HTERT RPE-1 (cell line): ENCODE results near the gene ZKSCAN5.
"Not testable (repeated sequence)": the region's sequence is repeated elsewhere in the genome, so short reads cannot be mapped to it uniquely, and the experiment has no call there.

Experiments used
- in situ Hi-C: fragments of 300-500 bp; cut with MboI; formaldehyde crosslinking; loops from 4 replicates; pipeline ENCODE4 v1.14.3; 2020; ENCODE audit warnings: low sequenced_read_pairs

ZKSCAN5 gene

DNA sequence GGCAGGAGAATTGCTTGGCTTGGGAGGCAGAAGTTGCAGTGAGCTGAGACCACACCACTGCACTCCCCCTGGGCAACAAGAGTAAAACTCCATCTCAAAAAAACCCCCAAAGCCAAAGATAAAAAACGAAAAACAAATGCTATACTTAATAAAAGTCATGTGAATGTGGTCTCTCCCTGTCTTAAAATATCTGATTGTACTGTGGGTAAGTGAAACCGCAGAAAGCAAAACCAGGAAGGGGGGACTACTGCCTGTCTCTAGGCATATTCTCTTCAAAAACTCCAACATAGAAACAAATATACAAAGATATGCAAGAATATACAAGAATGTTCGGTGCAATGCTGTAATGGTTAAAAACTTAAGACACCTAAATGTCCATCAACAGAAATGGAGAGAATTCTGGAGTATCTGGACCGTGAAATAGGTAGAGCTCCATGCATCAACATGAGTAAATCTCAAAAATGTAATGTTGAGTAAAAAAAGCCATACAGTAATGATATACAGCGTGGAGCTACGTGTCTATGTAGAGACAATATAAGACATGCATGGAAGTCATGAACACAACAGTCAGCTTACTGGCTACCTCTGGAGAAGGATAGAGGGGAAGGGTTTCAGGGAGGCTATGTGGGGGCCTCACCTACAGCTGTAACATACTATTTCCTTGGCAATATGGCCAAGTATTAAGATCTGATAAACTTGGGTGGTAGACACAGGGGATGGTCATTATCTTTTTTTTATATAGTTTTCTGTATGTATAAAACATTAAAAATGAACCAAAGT, 6.5 kb upstream of the ZKSCAN5 start:
- in situ Hi-C loops = no loop called here

- in situ Hi-C loops = no loop called here
Observed at GRCh38 chr7:99498546-99498944, 5.9 kb upstream of the ZKSCAN5 start.

- in situ Hi-C loops = no loop called here
Observed at GRCh38 chr7:99499371-99499720, 5.1 kb upstream of the ZKSCAN5 start.

DNA sequence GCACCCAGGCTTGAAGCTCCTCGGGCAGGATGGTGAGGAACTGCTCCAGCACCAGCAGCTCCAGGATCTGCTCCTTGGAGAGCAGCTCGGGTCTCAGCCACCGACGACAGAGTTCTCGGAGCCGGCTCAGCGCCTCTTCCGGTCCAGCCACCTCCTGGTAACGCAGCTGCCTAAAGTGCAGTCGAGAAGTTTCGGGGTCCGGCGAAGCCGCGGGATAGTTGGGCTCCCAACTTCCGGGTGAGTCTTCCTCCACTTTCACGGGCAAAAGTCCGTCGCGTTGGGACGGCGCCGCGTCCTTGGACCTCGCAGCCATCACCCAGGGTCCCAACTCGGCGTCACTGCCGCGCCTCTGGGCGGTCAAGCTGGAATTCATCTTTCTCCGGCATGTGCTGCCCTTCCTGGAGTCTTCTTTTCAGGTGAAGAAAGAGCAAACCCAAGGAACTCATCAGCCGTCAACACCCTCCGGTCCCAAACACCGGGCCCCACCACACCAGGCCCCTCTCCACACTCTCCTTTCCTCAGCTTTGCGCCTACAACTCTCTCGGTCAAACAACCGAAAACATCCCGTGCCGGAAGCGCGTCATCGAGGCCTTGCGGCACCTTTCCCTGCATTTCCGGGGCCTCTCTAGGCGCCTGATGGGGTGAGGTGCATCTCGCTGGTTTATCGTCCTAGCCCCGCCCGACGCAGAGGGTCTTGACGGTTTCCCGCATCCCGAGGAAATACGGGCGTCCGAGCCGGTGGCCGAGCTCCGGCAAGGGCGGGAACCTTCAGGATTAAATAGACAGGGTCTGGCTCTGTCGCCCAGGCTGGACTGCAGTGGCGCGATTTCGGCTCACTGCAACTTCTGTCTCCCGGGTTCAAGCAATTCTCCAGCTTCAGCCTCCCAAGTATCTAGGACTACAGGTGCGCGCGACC, 4.5 kb upstream of the ZKSCAN5 start, which contains the start of gene ZNF394:
Gene ZNF394, minus strand, starts transcription at position 561 of the 916 bp plus-strand sequence. Its CDS starts 188 bp downstream, at position 373.
- in situ Hi-C loops = no loop called here

- in situ Hi-C loops = no loop called here
Observed at GRCh38 chr7:99500637-99501009, 3.8 kb upstream of the ZKSCAN5 start.

- in situ Hi-C loops = not testable (repeated sequence)
Observed at GRCh38 chr7:99501236-99501635, 3.2 kb upstream of the ZKSCAN5 start.

- in situ Hi-C loops = no loop called here
Observed at GRCh38 chr7:99504281-99504602, 220 bp upstream of the ZKSCAN5 start.

GRCh38 chr7:99505324-99505662, 831 bp downstream of the ZKSCAN5 start:
- in situ Hi-C loops = no loop called here

- in situ Hi-C loops = no loop called here
Observed at GRCh38 chr7:99514050-99514449, 9.6 kb downstream of the ZKSCAN5 start.

DNA sequence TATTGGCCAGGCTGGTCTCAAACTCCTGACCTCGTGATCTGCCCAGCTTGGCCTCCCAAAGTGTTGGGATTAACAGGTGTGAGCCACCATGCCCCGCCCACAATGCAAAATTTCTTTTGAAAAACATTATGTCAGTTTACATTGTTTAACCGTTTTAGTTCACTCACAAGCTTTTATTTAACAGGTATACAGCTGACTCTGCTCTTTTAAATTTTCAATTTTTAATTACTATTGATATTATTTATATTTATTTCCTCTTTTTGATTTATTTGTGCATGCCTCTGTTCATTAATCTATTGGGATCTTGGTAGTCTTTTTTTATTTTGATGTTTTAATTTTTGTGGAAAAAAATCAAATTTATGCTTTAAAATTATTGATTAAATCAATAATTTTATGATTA, 16.9 kb downstream of the ZKSCAN5 start:
- in situ Hi-C loops = no loop called here

- in situ Hi-C loops = no loop called here
Observed at GRCh38 chr7:99525713-99526440, 21.4 kb downstream of the ZKSCAN5 start.

- in situ Hi-C loops = no loop called here
Observed at GRCh38 chr7:99531354-99531765, 26.9 kb downstream of the ZKSCAN5 start.

DNA sequence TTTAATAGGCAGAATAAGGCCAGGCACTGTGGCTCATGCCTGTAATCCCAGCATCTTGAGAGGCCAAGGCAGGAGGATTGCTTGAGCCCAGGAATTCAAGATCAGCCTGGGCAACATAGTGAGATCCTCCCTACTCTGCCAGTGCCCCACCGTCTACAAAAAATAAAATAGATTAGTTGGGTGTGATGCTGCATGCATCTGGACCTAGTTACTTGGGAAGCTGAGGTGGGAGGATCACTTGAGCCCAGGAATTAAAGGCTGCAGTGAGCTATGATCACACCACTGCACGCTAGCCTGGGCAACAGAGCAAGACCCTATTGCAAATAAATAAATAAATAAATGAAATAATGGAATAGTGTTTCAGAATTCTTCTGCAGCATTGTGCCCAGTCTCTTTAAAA, 31.2 kb downstream of the ZKSCAN5 start:
- in situ Hi-C loops = no loop called here

DNA sequence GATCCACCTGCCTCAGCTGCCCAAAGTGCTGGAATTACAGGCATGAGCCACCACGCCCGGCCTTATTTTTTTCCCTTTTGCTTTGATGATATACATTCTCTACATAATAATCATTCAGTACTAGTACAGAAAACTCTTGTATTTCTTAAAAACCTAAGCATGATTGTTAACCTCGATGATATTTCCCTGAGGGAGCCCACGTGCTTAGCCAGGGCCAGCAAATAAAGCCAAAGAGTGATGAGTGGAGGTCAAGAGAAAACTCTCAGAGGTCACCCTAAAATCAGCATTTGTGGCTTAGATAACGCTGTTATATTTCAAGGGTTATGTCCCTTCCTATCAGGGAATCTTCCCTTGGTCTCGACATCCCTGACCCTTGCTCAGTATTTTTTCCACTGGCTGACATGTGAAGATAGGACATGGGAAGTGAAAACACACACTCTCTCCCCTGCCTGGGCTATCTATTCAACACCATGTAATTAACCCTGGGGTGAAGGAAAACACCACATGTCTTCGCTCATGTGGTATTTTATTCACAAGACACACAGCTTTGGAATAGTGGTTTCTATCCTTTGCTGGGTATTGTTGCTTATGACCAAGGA, 34.9 kb downstream of the ZKSCAN5 start:
- in situ Hi-C loops = no loop called here

DNA sequence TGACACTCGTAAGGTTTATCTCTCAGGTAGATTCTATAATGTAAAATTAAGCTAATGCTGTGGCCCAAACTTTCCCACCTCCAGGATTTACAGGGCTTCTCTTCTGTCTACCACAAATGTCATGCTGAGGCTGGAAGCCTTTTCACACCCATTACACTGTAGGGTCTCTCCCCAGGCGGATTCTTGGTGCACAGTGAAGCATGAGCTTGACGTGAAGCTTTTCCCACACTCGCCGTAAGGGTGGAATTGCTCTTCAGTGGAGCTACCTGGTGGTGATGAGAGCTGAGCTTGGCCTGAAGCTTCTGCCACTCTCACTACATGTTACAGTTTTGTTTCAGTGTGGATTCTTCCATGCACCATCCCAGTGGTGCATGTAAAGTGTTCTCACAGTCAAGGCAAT, 36.1 kb downstream of the ZKSCAN5 start:
- in situ Hi-C loops = no loop called here

DNA sequence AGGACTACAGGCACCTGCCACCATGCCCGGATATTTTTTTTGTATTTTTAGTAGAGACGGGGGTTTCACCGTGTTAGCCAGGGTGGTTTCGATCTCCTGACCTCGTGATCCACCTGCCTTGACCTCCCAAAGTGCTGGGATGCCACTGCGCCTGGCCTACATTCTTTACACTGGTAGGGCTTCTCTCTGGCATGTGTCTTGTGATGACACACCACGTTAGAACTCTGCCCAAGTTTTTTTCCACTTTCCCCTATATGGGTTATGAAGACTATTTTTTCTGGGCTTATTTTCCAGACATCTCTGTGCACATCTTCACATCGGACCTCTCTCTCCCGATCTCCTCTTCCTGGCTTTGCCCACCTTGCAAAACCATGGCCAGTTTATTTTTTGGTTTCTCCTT, 36.8 kb downstream of the ZKSCAN5 start:
- in situ Hi-C loops = no loop called here

DNA sequence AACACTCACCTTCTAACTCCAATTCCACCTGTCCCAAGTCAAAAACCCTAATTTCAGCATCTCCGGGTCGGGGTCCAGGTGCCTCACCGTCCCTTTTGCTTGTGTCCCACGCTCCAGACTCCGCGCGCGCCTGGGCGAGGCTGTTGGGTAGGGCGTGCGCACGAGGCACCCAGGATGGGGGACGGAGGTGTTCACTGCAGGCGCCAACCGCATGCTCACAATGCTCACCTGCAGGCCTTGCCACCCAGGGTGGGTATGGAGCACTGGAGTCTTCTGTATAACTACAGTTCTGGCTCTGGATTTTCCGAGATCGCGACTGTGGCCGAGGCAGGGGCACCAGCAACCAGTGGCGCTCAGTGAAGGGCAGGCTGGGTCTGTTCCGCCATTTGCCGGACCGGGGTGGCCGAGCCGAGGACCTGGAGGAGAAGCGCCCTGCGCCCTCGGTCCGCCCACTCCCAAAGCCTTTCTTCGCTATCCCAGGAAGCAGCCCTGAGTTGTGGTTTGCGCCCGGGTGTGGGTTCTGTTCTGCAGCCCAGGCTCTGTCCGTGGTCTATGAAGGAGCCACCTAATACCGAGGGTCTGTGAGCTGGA, 38.7 kb downstream of the ZKSCAN5 start:
- in situ Hi-C loops = no loop called here

DNA sequence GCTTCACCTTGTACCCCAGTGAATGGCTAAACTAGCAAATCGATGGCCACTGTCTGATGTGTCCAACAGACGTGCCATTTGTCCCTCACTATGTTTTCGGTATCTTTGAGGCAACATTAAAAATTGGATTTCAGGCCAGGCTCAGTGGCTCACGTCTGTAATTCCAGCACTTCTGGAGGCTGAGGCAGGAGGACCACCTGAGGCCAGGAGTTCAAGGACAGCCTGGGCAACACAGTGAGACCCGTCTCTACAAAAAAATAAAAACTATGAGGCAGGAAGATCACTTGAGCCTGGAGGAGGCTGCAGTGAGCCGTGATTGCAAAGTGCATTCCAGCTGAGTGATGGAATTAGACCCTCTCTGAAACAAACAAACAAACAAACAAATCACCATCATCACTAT, 39.5 kb downstream of the ZKSCAN5 start:
- in situ Hi-C loops = no loop called here

- in situ Hi-C loops = not testable (repeated sequence)
Observed at GRCh38 chr7:99545308-99545707, 40.8 kb downstream of the ZKSCAN5 start.

GRCh38 chr7:99549545-99549944, 45.1 kb downstream of the ZKSCAN5 start:
- in situ Hi-C loops = not testable (repeated sequence)

GRCh38 chr7:99551334-99551733, 46.9 kb downstream of the ZKSCAN5 start:
- in situ Hi-C loops = no loop called here
